Smooth muscle cell (in vitro differentiated cells): ENCODE results near the gene CAVIN2. TPM values are rescaled to one million over a fixed set of nuclear protein-coding genes. Genes with fewer than 3 reads are reported as not detected.

Experiments used
- DNase-seq: peaks from one replicate; lab custom pipeline; 2025; ENCODE audit not compliant: unreplicated experiment; lab: John Stamatoyannopoulos, UW
- H2AFZ ChIP-seq: fragments of 200-600 bp; sonication (generic); 2 replicates; pipeline ENCODE4 v1.6.0; 2016; ENCODE audit warnings: antibody characterized with exemption, low read depth, mild to moderate bottlenecking
- H3F3A ChIP-seq: fragments of 200-600 bp; sonication (generic); 2 replicates; pipeline ENCODE4 v1.6.0; 2017; ENCODE audit warnings: antibody characterized with exemption, low read depth
- H3K27ac ChIP-seq: fragments of 200-600 bp; sonication (generic); 2 replicates; pipeline ENCODE4 v1.5.1; 2016; ENCODE audit warnings: low read depth, mild to moderate bottlenecking
- H3K27me3 ChIP-seq: fragments of 200-600 bp; sonication (generic); 2 replicates; pipeline ENCODE4 v1.6.1; 2016; ENCODE audit warnings: low read depth, mild to moderate bottlenecking
- H3K36me3 ChIP-seq: fragments of 200-600 bp; sonication (generic); 2 replicates; pipeline ENCODE4 v1.5.1; 2016; ENCODE audit warnings: low read depth
- H3K4me1 ChIP-seq: fragments of 200-600 bp; sonication (generic); 2 replicates; pipeline ENCODE4 v1.5.1; 2016; ENCODE audit warnings: low read depth
- H3K4me2 ChIP-seq: fragments of 200-600 bp; sonication (generic); 2 replicates; pipeline ENCODE4 v1.6.0; 2016; ENCODE audit warnings: mild to moderate bottlenecking
- H3K4me3 ChIP-seq: fragments of 200-600 bp; sonication (generic); 2 replicates; pipeline ENCODE4 v1.5.1; 2016; ENCODE audit warnings: mild to moderate bottlenecking
- H3K79me2 ChIP-seq: fragments of 200-600 bp; sonication (generic); 2 replicates; pipeline ENCODE4 v1.6.0; 2016; ENCODE audit warnings: low read depth, mild to moderate bottlenecking
- H3K9ac ChIP-seq: fragments of 200-600 bp; sonication (generic); 2 replicates; pipeline ENCODE4 v1.6.0; 2016; ENCODE audit warnings: low read depth
- H3K9me3 ChIP-seq: fragments of 200-600 bp; sonication (generic); replicated peaks from 2 replicates; pipeline ENCODE4 v1.5.1; 2016; ENCODE audit warnings: low read depth
- H4K20me1 ChIP-seq: fragments of 200-600 bp; sonication (generic); 2 replicates; pipeline ENCODE4 v1.6.0; 2016; ENCODE audit warnings: low read depth
- WGBS: methylation state at CpG from one replicate; pipeline ENCODE4 v1.1.7; 2016; ENCODE audit warnings: low lambda C conversion rate; 5-methylcytosine and 5-hydroxymethylcytosine counted together
- polyA plus RNA-seq: library from polyadenylated mRNA; unstranded; fragments of >200 nt; fragmentation: Nextera tagmentation; extraction: Ambion mirVana; gene quantifications from 2 replicates; pipeline ENCODE4 v1.2.1, GENCODE V29; 2016
- total RNA-seq: library from RNA; depleted of rRNA; stranded (reverse); fragments of >200 nt; gene quantifications from 2 replicates; pipeline ENCODE4 v1.2.3, GENCODE V29; 2014
- TF ChIP-seq, protein P1 (sequence below): fragments of 200-600 bp; sonication (generic); IDR thresholded peaks from 2 replicates; pipeline ENCODE4 v1.5.1; 2017; ENCODE audit warnings: borderline replicate concordance, mild to moderate bottlenecking, antibody characterized with exemption; ENCODE audit not compliant: insufficient read depth, poor library complexity, severe bottlenecking

CAVIN2 gene
- total and polyA plus RNA-seq, 2 experiments from 2014 or later, result 0.13 TPM; not detected in 1

DNA sequence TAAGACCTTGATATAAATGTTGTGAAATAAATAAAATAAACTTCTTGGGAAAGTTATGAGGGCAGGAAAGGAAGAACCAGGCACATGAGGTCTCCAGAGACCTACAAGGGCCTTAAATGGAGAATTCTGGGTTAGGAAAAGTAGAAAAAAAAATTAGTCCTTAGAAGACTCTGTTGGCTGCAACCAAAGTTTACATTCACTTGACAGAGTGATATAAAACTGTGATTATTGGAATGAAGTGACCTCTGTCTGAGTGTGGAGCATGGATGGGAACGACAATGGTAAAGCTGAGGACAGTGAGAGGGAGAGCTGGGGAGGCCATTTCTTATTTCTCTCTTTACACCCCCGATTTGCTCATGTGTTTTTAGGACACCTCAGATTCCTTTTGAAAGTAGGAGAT, 29.0 kb upstream of the CAVIN2 start:
- WGBS, result 84% methylated on average over 2 of the region's 2 CpGs
- no peaks in the 10 kb centered on the region for H3K79me2 ChIP-seq
- TF ChIP-seq, protein P1, sequence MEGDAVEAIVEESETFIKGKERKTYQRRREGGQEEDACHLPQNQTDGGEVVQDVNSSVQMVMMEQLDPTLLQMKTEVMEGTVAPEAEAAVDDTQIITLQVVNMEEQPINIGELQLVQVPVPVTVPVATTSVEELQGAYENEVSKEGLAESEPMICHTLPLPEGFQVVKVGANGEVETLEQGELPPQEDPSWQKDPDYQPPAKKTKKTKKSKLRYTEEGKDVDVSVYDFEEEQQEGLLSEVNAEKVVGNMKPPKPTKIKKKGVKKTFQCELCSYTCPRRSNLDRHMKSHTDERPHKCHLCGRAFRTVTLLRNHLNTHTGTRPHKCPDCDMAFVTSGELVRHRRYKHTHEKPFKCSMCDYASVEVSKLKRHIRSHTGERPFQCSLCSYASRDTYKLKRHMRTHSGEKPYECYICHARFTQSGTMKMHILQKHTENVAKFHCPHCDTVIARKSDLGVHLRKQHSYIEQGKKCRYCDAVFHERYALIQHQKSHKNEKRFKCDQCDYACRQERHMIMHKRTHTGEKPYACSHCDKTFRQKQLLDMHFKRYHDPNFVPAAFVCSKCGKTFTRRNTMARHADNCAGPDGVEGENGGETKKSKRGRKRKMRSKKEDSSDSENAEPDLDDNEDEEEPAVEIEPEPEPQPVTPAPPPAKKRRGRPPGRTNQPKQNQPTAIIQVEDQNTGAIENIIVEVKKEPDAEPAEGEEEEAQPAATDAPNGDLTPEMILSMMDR, result no peak
- no peak overlapping the region for H2AFZ ChIP-seq
- no peak overlapping the region for H3K4me2 ChIP-seq
- no peaks in the 10 kb centered on the region for H3K36me3 ChIP-seq
- no peaks in the 10 kb centered on the region for H3K27me3 ChIP-seq
- H3K4me3 ChIP-seq, result no peak overlapping the region
- H3K9me3 ChIP-seq, result no peaks in the 10 kb centered on the region
- no peaks in the 10 kb centered on the region for H4K20me1 ChIP-seq
- H3K9ac ChIP-seq, result no peak overlapping the region
- DNase-seq, result no peak
- no peak overlapping the region for H3K27ac ChIP-seq
- H3F3A ChIP-seq, result no peaks in the 10 kb centered on the region
- no peaks in the 10 kb centered on the region for H3K4me1 ChIP-seq

DNA sequence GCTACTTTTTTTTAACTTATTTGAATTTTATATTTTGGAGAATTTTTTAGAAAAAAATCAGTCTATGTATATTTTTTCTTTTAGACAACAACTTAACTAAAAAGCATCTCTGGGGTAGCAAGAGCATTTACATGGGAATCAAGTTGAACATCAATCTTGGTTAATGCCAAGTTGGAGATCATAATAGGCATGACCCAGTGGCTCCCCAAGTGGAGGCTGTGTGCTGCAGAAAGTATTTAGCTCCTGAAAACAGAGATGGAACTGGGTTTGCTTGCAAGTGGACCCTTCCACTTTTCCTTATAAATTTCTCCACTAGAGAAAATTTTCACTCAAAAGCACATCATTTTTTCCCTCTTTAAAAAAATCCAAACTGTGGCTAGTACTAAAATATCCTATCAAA, 23.9 kb upstream of the CAVIN2 start:
- no peak overlapping the region for H3K9ac ChIP-seq
- DNase-seq, result no peak
- H3K27ac ChIP-seq, result no peak overlapping the region
- H4K20me1 ChIP-seq, result no peaks in the 10 kb centered on the region
- H3K79me2 ChIP-seq, result no peaks in the 10 kb centered on the region
- H3F3A ChIP-seq, result peaks cover 14% of the 10 kb centered on the region
- H2AFZ ChIP-seq, result no peak overlapping the region
- no peaks in the 10 kb centered on the region for H3K36me3 ChIP-seq
- no peaks in the 10 kb centered on the region for H3K4me1 ChIP-seq
- no peaks in the 10 kb centered on the region for H3K27me3 ChIP-seq
- H3K4me2 ChIP-seq, result no peak overlapping the region
- TF ChIP-seq, protein P1, result no peak
- no peaks in the 10 kb centered on the region for H3K9me3 ChIP-seq
- H3K4me3 ChIP-seq, result no peak overlapping the region

DNA sequence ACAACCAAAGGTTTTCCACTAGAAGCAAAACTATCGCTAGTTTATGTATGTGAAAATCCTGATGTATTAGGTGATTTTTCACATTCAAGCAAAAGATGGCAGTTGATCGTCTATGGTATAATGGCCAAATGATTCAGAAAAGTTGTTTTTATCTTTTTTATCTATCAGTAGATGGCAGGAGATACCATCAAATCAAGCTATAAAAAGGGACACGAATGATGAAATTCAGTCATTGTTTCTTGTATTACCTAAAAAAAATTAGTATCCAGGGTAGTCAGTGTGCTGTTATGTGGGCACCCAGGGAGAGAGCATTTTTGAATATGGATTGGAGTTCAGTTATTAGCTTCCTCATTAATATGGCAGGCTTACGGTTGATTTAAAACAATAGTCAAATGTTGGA, 22.9 kb upstream of the CAVIN2 start:
- Histone ChIP-seq H3K36me3 (no peaks in the 10 kb centered on the region), H3K27ac (no peak overlapping the region), H3K4me2 (no peak overlapping the region), H3K9me3 (no peaks in the 10 kb centered on the region), H3K4me3 (no peak overlapping the region), H2AFZ (no peak overlapping the region), H3K79me2 (no peaks in the 10 kb centered on the region), H4K20me1 (no peaks in the 10 kb centered on the region), H3K4me1 (no peaks in the 10 kb centered on the region), H3K9ac (no peak overlapping the region), H3K27me3 (no peaks in the 10 kb centered on the region), H3F3A (peaks cover 15% of the 10 kb centered on the region)
- TF ChIP-seq, protein P1, result no peak
- WGBS, result 84% methylated on average over 4 of the region's 4 CpGs
- DNase-seq, result no peak

DNA sequence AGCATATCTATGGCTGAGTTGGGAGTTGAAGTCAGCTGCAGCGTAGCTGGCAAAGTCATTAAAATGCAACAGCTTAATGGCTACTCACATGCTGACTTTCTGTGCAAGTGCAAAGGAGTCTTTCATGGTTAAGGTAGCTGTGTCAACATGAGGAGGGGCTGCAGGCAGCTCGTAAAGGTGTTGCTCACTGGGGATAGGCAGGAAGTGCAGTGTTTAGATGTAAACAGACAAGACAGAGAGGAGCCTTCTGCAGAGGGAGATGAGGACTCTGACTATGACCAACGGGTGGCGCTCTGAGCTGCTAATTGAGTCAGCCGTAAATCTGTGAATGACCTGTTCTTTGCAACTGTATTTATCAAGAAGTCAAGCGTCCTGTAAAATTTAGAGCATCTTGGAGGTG, 22.3 kb upstream of the CAVIN2 start:
- Histone ChIP-seq H2AFZ (no peak overlapping the region), H3K79me2 (no peaks in the 10 kb centered on the region), H3K9me3 (no peaks in the 10 kb centered on the region), H3K9ac (no peak overlapping the region), H3K27me3 (no peaks in the 10 kb centered on the region), H4K20me1 (no peaks in the 10 kb centered on the region), H3K4me2 (no peak overlapping the region), H3K4me3 (no peak overlapping the region), H3F3A (peaks cover 15% of the 10 kb centered on the region), H3K4me1 (no peaks in the 10 kb centered on the region), H3K36me3 (no peaks in the 10 kb centered on the region), H3K27ac (no peak overlapping the region)
- WGBS, result 24% methylated on average over 6 of the region's 6 CpGs
- TF ChIP-seq, protein P1, result peak; percentile 15
- no peak for DNase-seq
